Psoas muscle (tissue), 8 donors: ENCODE results near the gene SCYGR1. TPM values are rescaled to one million over a fixed set of nuclear protein-coding genes. Genes with fewer than 3 reads are reported as not detected.

Source experiments
- ATAC-seq, 4 donors: fragments of 200-7000 bp; cut with Tn5 transposase; one replicate each; pipeline ENCODE4 v1.9.1; 2020; ENCODE audit warnings: moderate library complexity in 3 of 4, mild to moderate bottlenecking in 2 of 4
- DNase-seq, 2 donors: peaks; one replicate each; pipeline ENCODE4 v3.0.0-alpha.2; 2020
- H3K27ac ChIP-seq: fragments of 200-600 bp; one replicate; pipeline ENCODE4 v1.8.0; 2022
- H3K27me3 ChIP-seq, 3 donors: fragments of 200-600 bp in 1 of 3; one replicate each; pipeline versions ENCODE4 v1.6.1 to v1.8.0; 2013 to 2022; ENCODE audit warnings: low read length in 2 of 3, mild to moderate bottlenecking in 2 of 3, moderate library complexity in 1 of 3; ENCODE audit not compliant: insufficient read depth in 3 of 3
- H3K36me3 ChIP-seq, 2 donors: fragments of 200-600 bp in 1 of 2; one replicate each; pipeline versions ENCODE4 v1.6.1 to v1.8.0; 2013 to 2022; ENCODE audit warnings: low read depth in 1 of 2, mild to moderate bottlenecking in 1 of 2, moderate library complexity in 1 of 2; ENCODE audit not compliant: insufficient read depth in 1 of 2
- H3K4me1 ChIP-seq: fragments of 200-600 bp; one replicate; pipeline ENCODE4 v1.8.0; 2022
- H3K4me3 ChIP-seq: fragments of 200-600 bp; one replicate; pipeline ENCODE4 v1.8.0; 2022; ENCODE audit warnings: mild to moderate bottlenecking
- H3K9me3 ChIP-seq: fragments of 200-600 bp; one replicate; pipeline ENCODE4 v1.8.0; 2022
- CTCF ChIP-seq: fragments of 200-600 bp; IDR thresholded peaks from one replicate; pipeline ENCODE4 v1.8.0; 2022; ENCODE audit warnings: antibody characterized with exemption
- WGBS, 3 donors: extraction: QIAGEN DNeasy Blood & Tissue Kit; methylation state at CpG; one replicate each; pipeline versions ENCODE4 v1.1.6 to v1.1.7; 2013; 5-methylcytosine and 5-hydroxymethylcytosine counted together
- intact Hi-C, 2 donors: fragments of 100-400 bp; cut with DNase I; formaldehyde crosslinking; loops; one replicate each; pipeline versions ENCODE4 v1.11.0 to v1.14.2; 2022
- polyA plus RNA-seq, 3 donors: library from polyadenylated mRNA; stranded (reverse); fragments of 200-250 nt; gene quantifications; one replicate each; pipeline ENCODE4 v1.2.3, GENCODE V29; 2013
- total RNA-seq, 4 donors: library from RNA; stranded (reverse); fragmentation: NEBNext Ultra II Directional in 2 of 4; extraction: Animal tissue kit (Norgen Biotek cat#: 25700) in 2 of 4; gene quantifications; one replicate each; pipeline versions ENCODE4 v1.2.1 to v1.2.4, GENCODE V29; 2021 to 2023
- donor health status: healthy with polysubstance abuse.
- donor health status: DM: no; HTN: no; CAD: no; lungs with moderate emphysema.
- donor health status: Bipolar disorder and iron deficiency.
- donor health status: healthy.
- donor health status: DM: yes; HTN: yes; CAD: no.
- donor health status: DM: no; HTN: no; CAD: no.
- donor health status: DM: no; HTN: no; CAD: no.
- donor health status: DM: yes; HTN: yes; CAD: no.

The SCYGR1 gene
- total and polyA plus RNA-seq, 7 donors = not detected

GRCh38 chr2:227410191-227410590 is 22.4 kb upstream of the SCYGR1 start:
- H3K4me3 ChIP-seq = no peak overlapping the region
- 34 to 57% (median 38%) methylated on average over 3 of the region's 3 CpGs for WGBS, 3 donors
- no peaks in the 10 kb centered on the region for H3K36me3 ChIP-seq
- intact Hi-C loops = no loop called here
- peaks cover 14% of the 10 kb centered on the region for H3K4me1 ChIP-seq
- DNase-seq (no peak), ATAC-seq (no peak)
- H3K9me3 ChIP-seq = no peaks in the 10 kb centered on the region
- no peak overlapping the region for H3K27ac ChIP-seq
- no peak for TF ChIP-seq CTCF
- peaks cover 0 to 3% (median 3%) of the 10 kb centered on the region in 3 donors for H3K27me3 ChIP-seq

GRCh38 chr2:227407591-227408151 is 19.9 kb upstream of the SCYGR1 start:
- Histone ChIP-seq H3K4me3 (no peak overlapping the region), H3K9me3 (no peaks in the 10 kb centered on the region), H3K27me3 (peaks cover 0 to 3% (median 3%) of the 10 kb centered on the region in 3 donors), H3K27ac (no peak overlapping the region), H3K4me1 (peaks cover 14% of the 10 kb centered on the region), H3K36me3 (no peaks in the 10 kb centered on the region)
- intact Hi-C loops = loop anchor here in 1 of 2 donors (10.0 kb wide), 1 partner anchor 357 kb away; no protein-coding TSS in a partner anchor
- 21 to 39% (median 24%) methylated on average over 16 of the region's 16 CpGs for WGBS, 3 donors
- DNase-seq = peak; percentile 62 to 75
- peak; percentile 32 to 67 (median 58) for ATAC-seq
- no peak for TF ChIP-seq CTCF

GRCh38 chr2:227406177-227407031 is 18.7 kb upstream of the SCYGR1 start:
- DNase-seq = no peak
- H3K4me3 ChIP-seq = no peak overlapping the region
- no peaks in the 10 kb centered on the region for H3K36me3 ChIP-seq
- peak overlapping the region; percentile 55 for H3K27ac ChIP-seq
- no peaks in the 10 kb centered on the region for H3K9me3 ChIP-seq
- TF ChIP-seq CTCF = peak; percentile 53
- peaks cover 14% of the 10 kb centered on the region for H3K4me1 ChIP-seq
- peaks cover 0 to 7% (median 3%) of the 10 kb centered on the region in 3 donors for H3K27me3 ChIP-seq
- ATAC-seq = peak; percentile 56 to 80 (median 67)
- intact Hi-C loops = loop anchor here in 1 of 2 donors (10.0 kb wide), 1 partner anchor 358 kb away; no protein-coding TSS in a partner anchor
- WGBS, 3 donors = 2 to 3% (median 3%) methylated on average over 7 of the region's 7 CpGs

GRCh38 chr2:227404585-227405271 is 17.0 kb upstream of the SCYGR1 start:
- no peak for TF ChIP-seq CTCF
- H3K36me3 ChIP-seq = no peaks in the 10 kb centered on the region
- no peak overlapping the region for H3K27ac ChIP-seq

More at GRCh38 chr2:227404585-227405271, 17.0 kb upstream of the SCYGR1 start:
- no peak overlapping the region for H3K4me3 ChIP-seq
- WGBS, 3 donors = 81 to 88% (median 84%) methylated on average over 4 of the region's 4 CpGs
- H3K27me3 ChIP-seq = peaks cover 0 to 9% (median 3%) of the 10 kb centered on the region in 3 donors
- intact Hi-C loops = loop anchor here (2.0 to 10.0 kb wide), 2 partner anchors 360 to 362 kb away; no protein-coding TSS in a partner anchor
- ATAC-seq = no peak
- no peaks in the 10 kb centered on the region for H3K9me3 ChIP-seq
- H3K4me1 ChIP-seq = peaks cover 14% of the 10 kb centered on the region
- DNase-seq = no peak
